Keratinocyte (primary cell): ENCODE data around the gene ZBTB45. TPM values are rescaled to one million over a fixed set of nuclear protein-coding genes. Genes with fewer than 3 reads are reported as not detected.

Source experiments
- DNase-seq: peaks from one replicate; pipeline ENCODE4 v3.0.0-alpha.2; 2011; ENCODE audit warnings: low read depth, missing footprints, low spot score
- FAIRE-seq: peaks from 2 replicates; lab custom pipeline; 2011; peaks lifted over from hg19 to GRCh38; lab: Jason Lieb, UNC
- H2AFZ ChIP-seq: 2 replicates; pipeline ENCODE4 v1.6.0; 2012; ENCODE audit warnings: low read length, control low read depth, inconsistent platforms; ENCODE audit not compliant: control insufficient read depth
- H3K27ac ChIP-seq: 2 replicates; pipeline ENCODE4 v1.5.1; 2011; ENCODE audit warnings: low read length; ENCODE audit not compliant: control insufficient read depth, insufficient read depth
- H3K27me3 ChIP-seq: 3 replicates; pipeline ENCODE4 v1.6.0; 2011; ENCODE audit warnings: low read length; ENCODE audit not compliant: control insufficient read depth, insufficient read depth; ENCODE audit errors: extremely low read depth
- H3K36me3 ChIP-seq, 2 experiments: 2 replicates in 1 of 2; 3 replicates in 1 of 2; pipeline ENCODE4 v1.5.1; 2011; ENCODE audit warnings: low read length in 2 of 2, mild to moderate bottlenecking in 1 of 2; ENCODE audit not compliant: control insufficient read depth in 2 of 2, insufficient read depth in 2 of 2; ENCODE audit errors: extremely low read depth in 1 of 2
- H3K4me1 ChIP-seq: 3 replicates; pipeline ENCODE4 v1.5.1; 2011; ENCODE audit warnings: low read length; ENCODE audit not compliant: control insufficient read depth, insufficient read depth; ENCODE audit errors: extremely low read depth
- H3K4me2 ChIP-seq: 3 replicates; pipeline ENCODE4 v1.6.0; 2011; ENCODE audit warnings: low read depth, low read length; ENCODE audit not compliant: control insufficient read depth, insufficient read depth; ENCODE audit errors: extremely low read depth
- H3K4me3 ChIP-seq, 3 experiments: fragments of 200-600 bp in 1 of 3; sonication (generic) in 1 of 3; 2 replicates in 2 of 3; 3 replicates in 1 of 3; pipeline ENCODE4 v1.5.1; 2011 to 2016; ENCODE audit warnings: low read length in 3 of 3, mild to moderate bottlenecking in 3 of 3, control low read depth in 2 of 3, inconsistent platforms in 1 of 3, low read depth in 1 of 3, mixed read lengths in 1 of 3, mixed run types in 1 of 3, moderate library complexity in 1 of 3; ENCODE audit not compliant: control insufficient read depth in 2 of 3, insufficient read depth in 2 of 3; ENCODE audit errors: extremely low read depth in 1 of 3
- H3K79me2 ChIP-seq: 2 replicates; pipeline ENCODE4 v1.6.0; 2012; ENCODE audit warnings: low read length; ENCODE audit not compliant: control insufficient read depth, insufficient read depth
- H3K9ac ChIP-seq: 3 replicates; pipeline ENCODE4 v1.6.0; 2011; ENCODE audit warnings: low read length; ENCODE audit not compliant: control insufficient read depth, insufficient read depth; ENCODE audit errors: extremely low read depth
- H3K9me1 ChIP-seq: 3 replicates; pipeline ENCODE4 v1.6.0; 2011; ENCODE audit warnings: low read length; ENCODE audit not compliant: control insufficient read depth, insufficient read depth; ENCODE audit errors: extremely low read depth
- H3K9me3 ChIP-seq: 2 replicates; pipeline ENCODE4 v1.5.1; 2012; ENCODE audit warnings: low read depth, low read length; ENCODE audit not compliant: control insufficient read depth
- H4K20me1 ChIP-seq: 3 replicates; pipeline ENCODE4 v1.6.0; 2011; ENCODE audit warnings: low read length; ENCODE audit not compliant: control insufficient read depth, insufficient read depth; ENCODE audit errors: extremely low read depth
- CTCF ChIP-seq, 3 experiments: IDR thresholded peaks in 1 of 3; conservative IDR thresholded peaks in 1 of 3; optimal IDR thresholded peaks in 1 of 3; 2 replicates in 2 of 3; 3 replicates in 1 of 3; pipeline versions ENCODE3 to v1.5.1; 2011; ENCODE audit warnings: low read length in 3 of 3, mild to moderate bottlenecking in 3 of 3, moderate library complexity in 2 of 3, control low read depth in 1 of 3, inconsistent platforms in 1 of 3; ENCODE audit not compliant: insufficient read depth in 2 of 3; ENCODE audit errors: extremely low read depth in 1 of 3
- EZH2 ChIP-seq: IDR thresholded peaks from one replicate; pipeline ENCODE4 v1.6.1; 2012; ENCODE audit warnings: inconsistent platforms, mild to moderate bottlenecking, low read length, moderate library complexity
- dilution Hi-C: fragments of 300-500 bp; cut with MboI; formaldehyde crosslinking; loops from one replicate; pipeline ENCODE4 v1.7.0; 2020; ENCODE audit warnings: low sequenced_read_pairs; ENCODE audit not compliant: extremely low pct_ligation_motif_present
- polyA plus RNA-seq, 5 experiments: library from polyadenylated mRNA; depleted of rRNA in 3 of 5; stranded (reverse) in 3 of 5; stranded (forward) in 1 of 5; unstranded in 1 of 5; fragments of >200 nt; gene quantifications; 1 replicate in 1 of 5; 2 replicates in 3 of 5; 3 replicates in 1 of 5; pipeline versions ENCODE4 v1.2.1 to v1.2.3, GENCODE V29; 2011 to 2012; ENCODE audit warnings: missing spikeins in 2 of 5, low read depth in 1 of 5, low replicate concordance in 1 of 5

The ZBTB45 gene
- polyA plus RNA-seq, 1 donor (not counting 4 experiments of a cell fraction or from before 2014, with no cell fraction given), result 3.1 TPM

DNA sequence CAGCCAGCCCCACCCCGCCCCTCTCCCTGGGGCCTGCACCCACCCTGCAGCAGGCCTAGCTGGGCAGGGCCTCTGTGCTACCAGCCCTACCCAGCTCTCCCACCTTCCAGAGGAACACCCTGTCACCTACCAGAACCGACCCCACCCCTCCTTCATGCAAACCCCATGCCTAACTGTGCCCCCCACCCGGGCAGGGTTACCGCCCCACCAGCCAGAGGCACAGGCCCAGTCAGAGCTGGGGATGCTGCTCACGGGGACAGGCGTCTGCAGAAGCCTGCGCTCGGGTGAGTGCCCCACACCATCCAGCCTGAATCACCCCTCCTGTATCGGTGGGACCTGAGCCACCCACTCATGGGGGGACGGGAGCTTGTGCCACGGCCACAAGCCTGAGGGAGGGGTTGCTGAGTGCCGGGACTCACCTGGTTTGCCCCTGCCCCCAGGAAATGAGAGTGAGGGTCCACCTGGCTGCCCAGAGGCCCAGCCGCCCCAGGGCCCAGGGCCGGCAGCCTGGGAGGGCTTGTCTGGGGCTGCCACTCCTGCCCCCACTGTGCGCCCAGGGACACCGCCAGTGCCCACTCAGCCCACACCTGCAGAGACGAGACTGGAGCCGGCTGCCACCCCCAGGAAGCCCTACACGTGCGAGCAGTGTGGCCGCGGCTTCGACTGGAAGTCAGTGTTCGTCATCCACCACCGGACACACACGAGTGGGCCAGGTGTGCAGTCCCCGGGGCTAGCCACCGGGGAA, 39.7 kb downstream of the ZBTB45 start:
- Histone ChIP-seq H3K4me1 (peaks cover 12% of the 10 kb centered on the region), H3K9ac (no peak overlapping the region), H3K9me1 (no peaks in the 10 kb centered on the region), H3K36me3 (peaks cover 7 to 9% of the 10 kb centered on the region in 2 experiments), H4K20me1 (no peaks in the 10 kb centered on the region), H2AFZ (no peak overlapping the region), H3K79me2 (no peaks in the 10 kb centered on the region), H3K4me3 (no peak overlapping the region), H3K27me3 (no peaks in the 10 kb centered on the region), H3K9me3 (no peaks in the 10 kb centered on the region), H3K27ac (no peak overlapping the region), H3K4me2 (no peak overlapping the region)
- TF ChIP-seq EZH2, result no peak
- TF ChIP-seq CTCF (optimal IDR thresholded peaks at IDR 0.05 in 1 of 3, IDR thresholded peaks at IDR 0.05 in 1 of 3, conservative IDR thresholded peaks at IDR 0.05 in 1 of 3; ENCODE audit: extremely low read depth in 1 of 3, insufficient read depth in 2 of 3, low read length in 3 of 3), result no peak
- DNase-seq, result no peak
- dilution Hi-C loops, result no loop called here
- FAIRE-seq, result no peak

DNA sequence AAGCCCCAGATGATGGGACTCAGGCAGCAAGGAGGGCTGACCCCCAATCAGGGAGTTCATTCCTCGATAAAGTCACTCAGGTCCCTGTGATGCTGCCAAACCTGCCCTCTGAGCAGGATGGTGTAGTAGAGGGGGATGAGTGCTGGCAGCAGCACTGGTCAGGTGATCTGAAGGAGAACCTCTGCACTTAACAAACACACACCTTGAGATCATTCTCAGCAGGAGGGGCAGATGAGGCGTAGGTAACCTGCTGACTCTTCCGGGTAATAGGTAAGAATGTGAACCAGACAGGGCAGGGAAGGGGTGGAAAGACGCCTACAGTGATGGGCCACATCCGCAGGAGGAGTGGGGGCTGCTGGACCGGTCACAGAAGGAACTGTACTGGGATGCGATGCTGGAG, 40.3 kb downstream of the ZBTB45 start:
- Histone ChIP-seq H3K4me2 (no peak overlapping the region), H3K9ac (no peak overlapping the region), H3K27ac (no peak overlapping the region), H3K4me3 (no peak overlapping the region), H3K36me3 (peaks cover 7 to 9% of the 10 kb centered on the region in 2 experiments), H2AFZ (no peak overlapping the region), H3K9me1 (no peaks in the 10 kb centered on the region), H3K79me2 (no peaks in the 10 kb centered on the region), H3K9me3 (no peaks in the 10 kb centered on the region), H3K4me1 (peaks cover 15% of the 10 kb centered on the region), H3K27me3 (no peaks in the 10 kb centered on the region), H4K20me1 (no peaks in the 10 kb centered on the region)
- FAIRE-seq, result no peak
- DNase-seq, result no peak
- TF ChIP-seq EZH2, result no peak
- TF ChIP-seq CTCF (optimal IDR thresholded peaks at IDR 0.05 in 1 of 3, IDR thresholded peaks at IDR 0.05 in 1 of 3, conservative IDR thresholded peaks at IDR 0.05 in 1 of 3; ENCODE audit: extremely low read depth in 1 of 3, insufficient read depth in 2 of 3, low read length in 3 of 3), result no peak
- dilution Hi-C loops, result no loop called here
